Measurements from ENCODE around the gene B9D1.

The B9D1 gene

GRCh38 chr17:19345067-19345460 lies 17.5 kb downstream of the B9D1 start:
- TF ChIP-seq TAF1 (IDR thresholded peaks at IDR 0.05; ENCODE audit: borderline replicate concordance, insufficient read depth, low read length) (no peak), SIN3A (IDR thresholded peaks at IDR 0.05; ENCODE audit: borderline replicate concordance, insufficient read depth, low read length) (no peak), POLR2AphosphoS5 (IDR thresholded peaks at IDR 0.05; ENCODE audit: low read depth, low read length) (no peak), FOXP2 (optimal IDR thresholded peaks at IDR 0.05; ENCODE audit: borderline replicate concordance, extremely low read depth, extremely low read length, insufficient read depth) (no peak), REST (IDR thresholded peaks at IDR 0.05; ENCODE audit: insufficient read depth in 1 of 2, low read depth in 2 of 2, low read length in 2 of 2) (no peak)

- TF ChIP-seq POLR2AphosphoS5 (IDR thresholded peaks at IDR 0.05; ENCODE audit: low read depth, low read length) (no peak), FOXP2 (optimal IDR thresholded peaks at IDR 0.05; ENCODE audit: borderline replicate concordance, extremely low read depth, extremely low read length, insufficient read depth) (no peak), SIN3A (IDR thresholded peaks at IDR 0.05; ENCODE audit: borderline replicate concordance, insufficient read depth, low read length) (no peak), TAF1 (IDR thresholded peaks at IDR 0.05; ENCODE audit: borderline replicate concordance, insufficient read depth, low read length) (no peak), REST (IDR thresholded peaks at IDR 0.05; ENCODE audit: insufficient read depth in 1 of 2, low read depth in 2 of 2, low read length in 2 of 2) (no peak)
Measured at GRCh38 chr17:19344311-19345066, 18.0 kb downstream of the B9D1 start.

GRCh38 chr17:19343671-19344151 lies 18.8 kb downstream of the B9D1 start:
- TF ChIP-seq TAF1 (IDR thresholded peaks at IDR 0.05; ENCODE audit: borderline replicate concordance, insufficient read depth, low read length), result no peak
- no peak for TF ChIP-seq FOXP2 (optimal IDR thresholded peaks at IDR 0.05; ENCODE audit: borderline replicate concordance, extremely low read depth, extremely low read length, insufficient read depth)
- no peak for TF ChIP-seq POLR2AphosphoS5 (IDR thresholded peaks at IDR 0.05; ENCODE audit: low read depth, low read length)

- TF ChIP-seq TAF1 (IDR thresholded peaks at IDR 0.05; ENCODE audit: borderline replicate concordance, insufficient read depth, low read length), result no peak
- no peak for TF ChIP-seq REST (IDR thresholded peaks at IDR 0.05; ENCODE audit: insufficient read depth in 1 of 2, low read depth in 2 of 2, low read length in 2 of 2)
- no peak for TF ChIP-seq FOXP2 (optimal IDR thresholded peaks at IDR 0.05; ENCODE audit: borderline replicate concordance, extremely low read depth, extremely low read length, insufficient read depth)
- no peak for TF ChIP-seq POLR2AphosphoS5 (IDR thresholded peaks at IDR 0.05; ENCODE audit: low read depth, low read length)
- no peak for TF ChIP-seq SIN3A (IDR thresholded peaks at IDR 0.05; ENCODE audit: borderline replicate concordance, insufficient read depth, low read length)
Measured at GRCh38 chr17:19343256-19343630, 19.3 kb downstream of the B9D1 start.

- TF ChIP-seq POLR2AphosphoS5 (IDR thresholded peaks at IDR 0.05; ENCODE audit: low read depth, low read length), result no peak
- no peak for TF ChIP-seq FOXP2 (optimal IDR thresholded peaks at IDR 0.05; ENCODE audit: borderline replicate concordance, extremely low read depth, extremely low read length, insufficient read depth)
- no peak for TF ChIP-seq TAF1 (IDR thresholded peaks at IDR 0.05; ENCODE audit: borderline replicate concordance, insufficient read depth, low read length)
- TF ChIP-seq SIN3A (IDR thresholded peaks at IDR 0.05; ENCODE audit: borderline replicate concordance, insufficient read depth, low read length), result no peak
- TF ChIP-seq REST (IDR thresholded peaks at IDR 0.05; ENCODE audit: insufficient read depth in 1 of 2, low read depth in 2 of 2, low read length in 2 of 2), result no peak
Measured at GRCh38 chr17:19342611-19343255, 19.8 kb downstream of the B9D1 start.

Data from PFSK-1 (cell line).